ENCODE data around the gene SNED1.

The SNED1 gene

GRCh38 chr2:240960309-240960970 is 38.0 kb upstream of the SNED1 start:
- DNase-seq (ENCODE audit: low spot score) = no peak

- DNase-seq (ENCODE audit: low spot score) = no peak
These were observed 37.2 kb upstream of the SNED1 start for GRCh38 chr2:240960971-240961876.

- DNase-seq (ENCODE audit: low spot score) = no peak
These were observed 36.5 kb upstream of the SNED1 start for GRCh38 chr2:240961910-240962299.

- no peak for DNase-seq (ENCODE audit: low spot score)
These were observed 35.9 kb upstream of the SNED1 start for GRCh38 chr2:240962300-240963064.

- no peak for DNase-seq (ENCODE audit: low spot score)
These were observed 35.2 kb upstream of the SNED1 start for GRCh38 chr2:240963065-240963867.

- no peak for DNase-seq (ENCODE audit: low spot score)
These were observed 34.3 kb upstream of the SNED1 start for GRCh38 chr2:240963868-240964703.

- DNase-seq (ENCODE audit: low spot score) = no peak
These were observed 33.6 kb upstream of the SNED1 start for GRCh38 chr2:240964704-240965295.

- DNase-seq (ENCODE audit: low spot score) = no peak
These were observed 33.0 kb upstream of the SNED1 start for GRCh38 chr2:240965296-240965904.

- DNase-seq (ENCODE audit: low spot score) = no peak
These were observed 32.4 kb upstream of the SNED1 start for GRCh38 chr2:240965905-240966456.

GRCh38 chr2:240966457-240966905 is 31.9 kb upstream of the SNED1 start:
- DNase-seq (ENCODE audit: low spot score) = no peak

GRCh38 chr2:240966906-240967680 is 31.3 kb upstream of the SNED1 start:
- DNase-seq (ENCODE audit: low spot score) = no peak

GRCh38 chr2:240967681-240968621 is 30.5 kb upstream of the SNED1 start:
- no peak for DNase-seq (ENCODE audit: low spot score)

- no peak for DNase-seq (ENCODE audit: low spot score)
These were observed 29.4 kb upstream of the SNED1 start for GRCh38 chr2:240968731-240969624.

GRCh38 chr2:240970104-240970503 is 28.3 kb upstream of the SNED1 start:
- no peak for DNase-seq (ENCODE audit: low spot score)

- no peak for DNase-seq (ENCODE audit: low spot score)
These were observed 27.6 kb upstream of the SNED1 start for GRCh38 chr2:240970816-240971215.

GRCh38 chr2:240972201-240972600 is 26.2 kb upstream of the SNED1 start:
- no peak for DNase-seq (ENCODE audit: low spot score)
